ENCODE data around the gene PLA2G10.
"Not testable (repeated sequence)": the region's sequence is repeated elsewhere in the genome, so short reads cannot be mapped to it uniquely, and the experiment has no call there.

The PLA2G10 gene

GRCh38 chr16:14694129-14694528 is at the start of gene PLA2G10:
PLA2G10 (minus strand) TSS chr16:14694308; CDS start chr16:14694229, 79 bp downstream.
- not testable (repeated sequence) for DNase-seq

- DNase-seq: not testable (repeated sequence)
Observed at GRCh38 chr16:14742273-14743128, 48.4 kb upstream of the PLA2G10 start, which contains the start of gene NPIPA2. NPIPA2 (plus strand) TSS chr16:14742533; CDS start chr16:14748066, 5,533 bp downstream.

- not testable (repeated sequence) for DNase-seq
Observed at GRCh38 chr16:14741794-14742193, 47.7 kb upstream of the PLA2G10 start.

GRCh38 chr16:14740832-14741385 is 46.8 kb upstream of the PLA2G10 start:
- not testable (repeated sequence) for DNase-seq

- DNase-seq: not testable (repeated sequence)
Observed at GRCh38 chr16:14733233-14733632, 39.1 kb upstream of the PLA2G10 start.

GRCh38 chr16:14703156-14704011 is 9.3 kb upstream of the PLA2G10 start, which contains the start of gene NPIPA3:
NPIPA3 (plus strand) TSS chr16:14703411; CDS start chr16:14708944, 5,533 bp downstream.
- DNase-seq: not testable (repeated sequence)

- DNase-seq: not testable (repeated sequence)
Observed at GRCh38 chr16:14702672-14703071, 8.6 kb upstream of the PLA2G10 start.

GRCh38 chr16:14701859-14702258 is 7.8 kb upstream of the PLA2G10 start:
- not testable (repeated sequence) for DNase-seq

- not testable (repeated sequence) for DNase-seq
Observed at GRCh38 chr16:14685870-14686793, 8.0 kb downstream of the PLA2G10 start.

GRCh38 chr16:14682121-14682520 is 12.0 kb downstream of the PLA2G10 start:
- DNase-seq: no peak

GRCh38 chr16:14681115-14681514 is 13.0 kb downstream of the PLA2G10 start:
- no peak for DNase-seq

- DNase-seq: not testable (repeated sequence)
Observed at GRCh38 chr16:14680396-14680795, 13.7 kb downstream of the PLA2G10 start.

- no peak for DNase-seq
Observed at GRCh38 chr16:14678748-14679497, 15.2 kb downstream of the PLA2G10 start.

GRCh38 chr16:14677627-14678026 is 16.5 kb downstream of the PLA2G10 start:
- DNase-seq: no peak

- DNase-seq: no peak
Observed at GRCh38 chr16:14676633-14677032, 17.5 kb downstream of the PLA2G10 start.

GRCh38 chr16:14672403-14672971 is 21.6 kb downstream of the PLA2G10 start:
- DNase-seq: no peak

GRCh38 chr16:14669776-14670175 is 24.3 kb downstream of the PLA2G10 start:
- DNase-seq: no peak

- DNase-seq: no peak
Observed at GRCh38 chr16:14668556-14669223, 25.4 kb downstream of the PLA2G10 start.

- DNase-seq: no peak
Observed at GRCh38 chr16:14667347-14668266, 26.5 kb downstream of the PLA2G10 start.
